A549 treated with ZK216348 at 1 μM for 4 hours (cell line): Measurements from ENCODE around the gene AICDA. TPM values are rescaled to one million over a fixed set of nuclear protein-coding genes. Genes with fewer than 3 reads are reported as not detected.

Experiments used
- total RNA-seq: library from RNA; stranded (reverse); fragments of 200-300 nt; extraction: Qiagen RNA extraction; gene quantifications from 5 replicates; pipeline ENCODE4 v1.2.3, GENCODE V29; 2022; ENCODE audit warnings: low read depth

AICDA gene
- total RNA-seq: 0.12 to 0.31 TPM (median 0.22 TPM) in 4 of 5 replicates, not detected in the other

DNA sequence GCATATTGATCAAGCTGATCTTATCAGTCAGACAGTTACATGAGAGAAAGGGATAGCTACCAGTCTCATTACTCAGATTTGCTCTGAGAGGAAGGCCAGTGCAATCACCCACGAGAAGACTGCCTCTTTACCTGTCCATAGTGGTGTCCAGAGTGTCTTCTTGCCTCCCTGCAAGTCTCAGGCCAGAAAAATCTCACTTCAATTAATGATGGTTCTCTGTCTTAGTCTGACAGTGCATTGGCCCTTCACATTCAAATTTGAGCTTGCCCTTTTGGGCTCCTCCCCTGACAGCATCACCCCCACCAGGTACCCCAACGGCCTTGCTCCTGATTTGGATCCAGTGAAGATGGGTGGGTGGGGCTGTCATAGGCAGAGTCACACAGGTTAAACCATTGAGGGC is at the start of gene AICDA:
TSS of gene AICDA (minus strand) at position 231 of the 400 bp plus-strand sequence. CDS start at position 139, 92 bp downstream.

Other genes starting within 250 kb of the AICDA start
- gene CLEC6A, start 156.9 kb downstream of the AICDA start, total RNA-seq: not detected in 5 replicates
- gene CLEC4D, start 99.4 kb downstream of the AICDA start, total RNA-seq: not detected in 5 replicates
- 0.11 to 0.68 TPM (median 0.26 TPM) in 3 of 5 replicates, not detected in the others for gene CLEC4E, start 72.0 kb downstream of the AICDA start, total RNA-seq
- gene MFAP5, start 50.0 kb upstream of the AICDA start, total RNA-seq: 0.14 TPM in 1 of 5 replicates, not detected in the others
- gene RIMKLB, start 85.1 kb upstream of the AICDA start, total RNA-seq: 17.0 to 20.8 TPM (median 20.0 TPM) in 5 replicates
- gene A2ML1, start 209.8 kb upstream of the AICDA start, total RNA-seq: not detected in 5 replicates